Pulmonary artery endothelial cell (primary cell): ENCODE data around the gene ZBTB8A. TPM values are rescaled to one million over a fixed set of nuclear protein-coding genes. Genes with fewer than 3 reads are reported as not detected.
"Not testable (repeated sequence)": the region's sequence is repeated elsewhere in the genome, so short reads cannot be mapped to it uniquely, and the experiment has no call there.

Experiments used
- DNase-seq: peaks from one replicate; pipeline ENCODE4 v3.0.0-alpha.2; 2011; ENCODE audit warnings: low read depth, low spot score
- total RNA-seq: library from RNA; depleted of rRNA; stranded (reverse); fragments of >200 nt; gene quantifications from 2 replicates; pipeline ENCODE4 v1.2.3, GENCODE V29; 2014

The ZBTB8A gene
- 6.9 and 10.4 TPM in 2 replicates for total RNA-seq

- DNase-seq, result no peak
Observed at GRCh38 chr1:32538887-32539583, at the start of gene ZBTB8A. ZBTB8A (plus strand) TSS chr1:32539427; CDS start chr1:32592932, 53,505 bp downstream.

- DNase-seq, result no peak
Observed at GRCh38 chr1:32489774-32490454, 49.3 kb upstream of the ZBTB8A start.

- no peak for DNase-seq
Observed at GRCh38 chr1:32491386-32491785, 47.8 kb upstream of the ZBTB8A start.

- no peak for DNase-seq
Observed at GRCh38 chr1:32494196-32494595, 45.0 kb upstream of the ZBTB8A start.

- DNase-seq, result no peak
Observed at GRCh38 chr1:32494711-32495337, 44.4 kb upstream of the ZBTB8A start.

- peak; percentile 22 for DNase-seq
Observed at GRCh38 chr1:32496127-32496526, 43.1 kb upstream of the ZBTB8A start.

- no peak for DNase-seq
Observed at GRCh38 chr1:32498751-32499150, 40.5 kb upstream of the ZBTB8A start.

GRCh38 chr1:32500387-32501209, 38.6 kb upstream of the ZBTB8A start:
- no peak for DNase-seq

GRCh38 chr1:32501865-32502264, 37.4 kb upstream of the ZBTB8A start:
- DNase-seq, result peak; percentile 44

GRCh38 chr1:32503153-32503552, 36.1 kb upstream of the ZBTB8A start:
- DNase-seq, result no peak

- DNase-seq, result no peak
Observed at GRCh38 chr1:32507021-32507420, 32.2 kb upstream of the ZBTB8A start.

- no peak for DNase-seq
Observed at GRCh38 chr1:32508761-32509160, 30.5 kb upstream of the ZBTB8A start.

GRCh38 chr1:32509939-32510338, 29.3 kb upstream of the ZBTB8A start:
- no peak for DNase-seq

GRCh38 chr1:32516402-32516801, 22.8 kb upstream of the ZBTB8A start:
- DNase-seq, result no peak

GRCh38 chr1:32518976-32519375, 20.3 kb upstream of the ZBTB8A start:
- no peak for DNase-seq

GRCh38 chr1:32521165-32521564, 18.1 kb upstream of the ZBTB8A start:
- no peak for DNase-seq

GRCh38 chr1:32525053-32525452, 14.2 kb upstream of the ZBTB8A start:
- no peak for DNase-seq

- no peak for DNase-seq
Observed at GRCh38 chr1:32525661-32526444, 13.4 kb upstream of the ZBTB8A start.

GRCh38 chr1:32528550-32528949, 10.7 kb upstream of the ZBTB8A start:
- DNase-seq, result not testable (repeated sequence)

- DNase-seq, result peak; percentile 93
Observed at GRCh38 chr1:32533792-32534327, 5.4 kb upstream of the ZBTB8A start.

- DNase-seq, result no peak
Observed at GRCh38 chr1:32536117-32536516, 3.1 kb upstream of the ZBTB8A start.
